A549 treated with dexamethasone at 1 μM for 4 hours (cell line): ENCODE measurements around the gene ATP13A2. TPM values are rescaled to one million over a fixed set of nuclear protein-coding genes. Genes with fewer than 3 reads are reported as not detected.

Experiments
- total RNA-seq: library from RNA; stranded (reverse); fragments of 200-300 nt; extraction: Qiagen RNA extraction; gene quantifications from 5 replicates; pipeline ENCODE4 v1.2.3, GENCODE V29; 2022

The ATP13A2 gene
- total RNA-seq, result 25.1 to 33.3 TPM (median 29.6 TPM) in 5 replicates

GRCh38 chr1:17011439-17012307, at the start of gene ATP13A2:
ATP13A2 (minus strand) TSS chr1:17011928; CDS start chr1:17011738, 190 bp downstream.

DNA sequence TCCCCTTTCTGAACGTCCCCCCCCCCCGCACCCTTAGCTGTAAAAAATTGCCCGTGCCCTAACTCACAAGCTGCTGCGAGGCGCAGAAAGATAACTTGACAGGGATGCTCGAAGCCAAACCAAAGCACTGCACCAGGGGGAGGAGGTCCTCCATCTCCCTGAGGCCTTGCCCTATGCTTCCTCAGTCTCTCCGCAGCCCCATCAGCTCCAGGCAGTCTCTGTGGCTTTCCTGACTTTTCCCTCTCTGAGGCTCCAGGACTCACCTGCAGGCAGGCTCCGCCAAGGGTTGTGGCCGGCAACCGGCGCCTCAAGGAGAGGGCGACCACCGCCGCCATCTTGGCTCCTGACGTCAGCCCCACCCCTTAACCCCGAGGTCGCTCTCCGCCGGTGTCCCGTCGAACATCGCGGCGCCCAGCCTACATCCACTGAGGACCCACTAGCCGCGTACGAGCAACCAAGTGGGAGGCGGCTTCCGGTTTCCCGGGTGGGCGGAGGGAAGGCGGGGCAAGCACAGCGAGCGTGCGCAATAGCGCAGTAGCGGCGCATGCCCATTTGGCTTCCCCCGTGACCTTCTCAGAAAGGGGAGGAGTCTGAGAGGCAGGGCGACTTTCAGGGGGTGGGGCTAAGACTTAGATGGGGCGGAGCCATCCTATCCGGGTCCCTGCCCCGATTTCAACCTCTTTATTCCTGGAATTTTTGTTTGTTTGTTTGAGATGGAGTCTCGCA, 42.1 kb upstream of the ATP13A2 start, which contains the start of gene SDHB:
SDHB (minus strand) TSS at position 348 of the 726 bp plus-strand sequence; CDS start at position 335, 13 bp downstream.

GRCh38 chr1:16980473-16981268, 31.1 kb downstream of the ATP13A2 start, which contains the start of gene MFAP2:
MFAP2 (minus strand) TSS chr1:16980620; CDS start chr1:16978273, 2,347 bp downstream.

Other genes starting within 250 kb of the ATP13A2 start
- 10.6 TPM in 1 of 5 replicates, not detected in the others for gene RNU1-2, start 115.9 kb downstream of the ATP13A2 start, total RNA-seq
- gene CROCC, start 90.0 kb downstream of the ATP13A2 start, total RNA-seq, result 4.6 to 9.6 TPM (median 7.7 TPM) in 5 replicates
- 0.57 to 2.0 TPM (median 1.3 TPM) in 5 replicates for gene MFAP2, start 31.3 kb downstream of the ATP13A2 start, total RNA-seq
- 102 to 109 TPM (median 107 TPM) in 5 replicates for gene SDHB, start 42.1 kb upstream of the ATP13A2 start, total RNA-seq
- gene PADI2, start 107.5 kb upstream of the ATP13A2 start, total RNA-seq, result 0.72 to 1.4 TPM (median 1.2 TPM) in 5 replicates
- gene PADI1, start 193.2 kb upstream of the ATP13A2 start, total RNA-seq, result 0.79 to 1.7 TPM (median 0.99 TPM) in 5 replicates
- 0.86 to 1.1 TPM (median 0.98 TPM) in 5 replicates for gene PADI3, start 237.2 kb upstream of the ATP13A2 start, total RNA-seq